Upper lobe of right lung (tissue), 1 donor: ENCODE data around the gene TAF5. TPM values are rescaled to one million over a fixed set of nuclear protein-coding genes. Genes with fewer than 3 reads are reported as not detected.
A peak's percentile ranks its signal among the peaks of the same experiment; 100 is the strongest.

Experiments
- ATAC-seq: fragments of 200-7000 bp; cut with Tn5 transposase; one replicate; pipeline ENCODE4 v1.9.1; 2020; ENCODE audit warnings: mild to moderate bottlenecking, moderate library complexity
- DNase-seq: peaks from one replicate; pipeline ENCODE4 v3.0.0-alpha.2; 2020
- H3K27ac ChIP-seq: fragments of 200-600 bp; one replicate; pipeline ENCODE4 v1.8.0; 2022
- H3K27me3 ChIP-seq: fragments of 200-600 bp; one replicate; pipeline ENCODE4 v1.8.0; 2022; ENCODE audit warnings: mild to moderate bottlenecking
- H3K36me3 ChIP-seq: fragments of 200-600 bp; one replicate; pipeline ENCODE4 v1.8.0; 2022
- H3K4me1 ChIP-seq: fragments of 200-600 bp; one replicate; pipeline ENCODE4 v1.8.0; 2022
- H3K4me3 ChIP-seq: fragments of 200-600 bp; one replicate; pipeline ENCODE4 v1.8.0; 2022; ENCODE audit warnings: mild to moderate bottlenecking
- H3K9me3 ChIP-seq: fragments of 200-600 bp; one replicate; pipeline ENCODE4 v1.8.0; 2022
- intact Hi-C: fragments of 100-400 bp; cut with DNase I; formaldehyde crosslinking; loops from one replicate; pipeline ENCODE4 v1.11.0; 2022
- total RNA-seq: library from RNA; stranded (reverse); fragmentation: NEBNext Ultra II Directional; extraction: Animal tissue kit (Norgen Biotek cat#: 25700); gene quantifications from one replicate; pipeline ENCODE4 v1.2.1, GENCODE V29; 2021
- TF ChIP-seq, protein P1 (sequence below): fragments of 200-600 bp; IDR thresholded peaks from one replicate; pipeline ENCODE4 v1.8.0; 2022; ENCODE audit warnings: antibody characterized with exemption
- donor health status: DM: no; HTN: yes; CAD: no; lungs with severe emphysema.

The TAF5 gene
- total RNA-seq, 1 donor from 2014 or later, result 4.1 TPM

DNA sequence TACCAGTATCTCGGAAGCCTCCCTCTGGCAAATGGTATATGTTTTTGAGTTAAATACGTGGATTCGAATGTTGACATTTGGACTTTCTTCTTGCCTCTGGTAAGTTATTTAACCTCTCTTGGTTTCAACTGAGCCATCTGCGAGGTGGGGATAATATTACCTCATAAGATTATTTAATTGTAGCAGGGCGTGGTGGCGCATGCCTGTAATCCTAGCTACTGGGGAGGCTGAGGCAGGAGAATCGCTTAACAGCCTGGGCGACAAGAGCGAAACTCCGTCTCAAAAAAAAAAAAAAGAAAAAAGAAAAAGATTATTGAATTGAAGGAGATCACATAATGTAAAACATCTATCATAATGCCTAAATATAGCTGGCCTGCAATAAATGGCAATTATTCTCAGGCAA is 396 bp upstream of the TAF5 start:
- Histone ChIP-seq H3K27ac (peak overlapping the region; percentile 70), H3K4me3 (peak overlapping the region; percentile 91), H3K4me1 (peaks cover 12% of the 10 kb centered on the region), H3K36me3 (no peaks in the 10 kb centered on the region), H3K9me3 (no peaks in the 10 kb centered on the region), H3K27me3 (no peaks in the 10 kb centered on the region)
- intact Hi-C loops, result no loop called here
- no peak for ATAC-seq
- TF ChIP-seq, protein P1, sequence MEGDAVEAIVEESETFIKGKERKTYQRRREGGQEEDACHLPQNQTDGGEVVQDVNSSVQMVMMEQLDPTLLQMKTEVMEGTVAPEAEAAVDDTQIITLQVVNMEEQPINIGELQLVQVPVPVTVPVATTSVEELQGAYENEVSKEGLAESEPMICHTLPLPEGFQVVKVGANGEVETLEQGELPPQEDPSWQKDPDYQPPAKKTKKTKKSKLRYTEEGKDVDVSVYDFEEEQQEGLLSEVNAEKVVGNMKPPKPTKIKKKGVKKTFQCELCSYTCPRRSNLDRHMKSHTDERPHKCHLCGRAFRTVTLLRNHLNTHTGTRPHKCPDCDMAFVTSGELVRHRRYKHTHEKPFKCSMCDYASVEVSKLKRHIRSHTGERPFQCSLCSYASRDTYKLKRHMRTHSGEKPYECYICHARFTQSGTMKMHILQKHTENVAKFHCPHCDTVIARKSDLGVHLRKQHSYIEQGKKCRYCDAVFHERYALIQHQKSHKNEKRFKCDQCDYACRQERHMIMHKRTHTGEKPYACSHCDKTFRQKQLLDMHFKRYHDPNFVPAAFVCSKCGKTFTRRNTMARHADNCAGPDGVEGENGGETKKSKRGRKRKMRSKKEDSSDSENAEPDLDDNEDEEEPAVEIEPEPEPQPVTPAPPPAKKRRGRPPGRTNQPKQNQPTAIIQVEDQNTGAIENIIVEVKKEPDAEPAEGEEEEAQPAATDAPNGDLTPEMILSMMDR, result no peak
- peak; percentile 27 for DNase-seq

DNA sequence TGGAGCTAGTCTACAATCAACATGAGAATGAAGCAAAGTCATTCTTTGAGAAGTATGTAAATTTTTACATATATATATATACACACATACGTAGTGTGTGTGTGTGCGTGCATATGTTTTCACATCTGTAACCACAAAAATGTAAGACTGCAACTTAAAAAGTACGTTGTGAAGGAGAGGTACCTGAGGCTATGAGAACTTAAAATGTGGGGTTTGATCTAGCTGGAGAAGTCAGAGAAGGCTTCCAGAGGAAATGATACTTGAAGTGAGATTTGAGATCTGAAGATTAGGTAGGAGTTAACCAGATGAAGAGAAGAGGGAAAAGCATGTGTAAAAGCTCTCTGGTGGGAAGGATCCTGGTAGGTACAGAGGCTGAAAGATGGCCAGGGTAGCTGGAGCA is 5.8 kb downstream of the TAF5 start:
- H3K36me3 ChIP-seq, result peaks cover 51% of the 10 kb centered on the region
- no peaks in the 10 kb centered on the region for H3K9me3 ChIP-seq
- DNase-seq, result no peak
- H3K4me1 ChIP-seq, result peaks cover 12% of the 10 kb centered on the region
- H3K4me3 ChIP-seq, result no peak overlapping the region
- TF ChIP-seq, protein P1, result no peak
- no peaks in the 10 kb centered on the region for H3K27me3 ChIP-seq
- intact Hi-C loops, result no loop called here
- no peak for ATAC-seq
- H3K27ac ChIP-seq, result no peak overlapping the region

DNA sequence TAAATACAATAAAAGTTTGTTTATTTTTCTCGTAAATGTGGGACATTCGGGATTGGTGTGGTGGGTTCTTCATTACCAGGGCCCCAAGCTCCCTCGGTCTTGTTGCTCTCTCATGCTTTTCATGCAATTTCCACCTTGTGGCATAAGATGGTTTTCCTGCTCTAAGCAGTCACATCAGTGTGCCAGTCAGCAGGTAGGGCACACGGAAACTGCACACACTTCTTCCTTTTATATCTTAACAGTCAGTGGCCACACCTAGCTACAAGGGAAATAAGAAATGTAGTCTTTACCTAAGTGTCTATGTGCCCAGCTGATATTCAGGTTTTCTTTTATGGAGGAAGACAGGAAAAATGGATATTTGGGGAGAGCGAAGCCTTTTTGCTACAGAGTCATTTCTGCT is 6.5 kb downstream of the TAF5 start:
- no peaks in the 10 kb centered on the region for H3K27me3 ChIP-seq
- peaks cover 58% of the 10 kb centered on the region for H3K36me3 ChIP-seq
- H3K9me3 ChIP-seq, result no peaks in the 10 kb centered on the region
- intact Hi-C loops, result no loop called here
- DNase-seq, result no peak
- ATAC-seq, result no peak
- H3K4me1 ChIP-seq, result peaks cover 7% of the 10 kb centered on the region
- no peak overlapping the region for H3K27ac ChIP-seq
- TF ChIP-seq, protein P1, result no peak
- H3K4me3 ChIP-seq, result no peak overlapping the region

DNA sequence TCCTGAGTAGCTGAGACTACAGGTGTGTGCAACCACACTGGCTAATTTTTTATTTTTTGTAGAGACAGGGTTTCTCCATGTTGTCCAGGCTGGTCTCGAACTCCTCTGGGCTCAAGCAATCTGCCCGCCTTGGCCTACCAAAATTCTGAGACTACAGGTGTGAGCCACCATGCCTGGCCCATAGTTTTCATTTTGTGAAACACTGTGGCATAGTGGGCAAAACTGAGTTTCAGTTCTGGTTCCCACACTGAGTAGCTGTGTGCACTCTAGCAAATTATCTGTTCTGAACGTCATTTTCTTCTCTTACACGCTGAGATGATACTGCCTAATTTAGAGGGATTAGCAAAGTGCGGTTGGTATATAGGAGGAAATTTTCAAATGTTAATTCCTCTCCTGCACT is 15.0 kb downstream of the TAF5 start:
- DNase-seq (no peak), ATAC-seq (no peak)
- Histone ChIP-seq H3K36me3 (peaks cover 82% of the 10 kb centered on the region), H3K27me3 (no peaks in the 10 kb centered on the region), H3K4me1 (no peaks in the 10 kb centered on the region), H3K9me3 (no peaks in the 10 kb centered on the region), H3K4me3 (no peak overlapping the region), H3K27ac (no peak overlapping the region)
- TF ChIP-seq, protein P1, result no peak
- intact Hi-C loops, result no loop called here

DNA sequence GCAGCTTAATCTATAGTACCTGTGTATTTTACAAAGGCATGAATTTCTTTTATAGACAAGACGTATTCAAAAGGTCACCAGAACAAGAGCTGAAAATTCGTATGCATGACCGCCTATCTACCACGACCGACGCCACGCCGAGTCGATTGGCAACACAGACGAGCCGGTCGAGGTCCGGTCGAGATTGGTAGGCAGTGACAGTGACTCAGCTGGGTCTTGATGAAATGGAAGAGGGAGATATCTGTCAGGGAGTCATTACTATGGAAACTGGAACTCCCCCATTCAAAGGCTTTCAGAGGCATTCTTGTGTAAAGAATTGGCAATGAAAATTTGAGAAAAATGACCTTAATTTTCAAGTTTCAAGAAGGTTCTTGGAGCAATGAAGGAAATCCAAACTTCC is 26.4 kb downstream of the TAF5 start:
- TF ChIP-seq, protein P1, result no peak
- Histone ChIP-seq H3K27ac (no peak overlapping the region), H3K4me1 (peaks cover 21% of the 10 kb centered on the region), H3K36me3 (peaks cover 44% of the 10 kb centered on the region), H3K4me3 (no peak overlapping the region), H3K27me3 (no peaks in the 10 kb centered on the region), H3K9me3 (no peaks in the 10 kb centered on the region)
- DNase-seq, result peak; percentile 32
- ATAC-seq, result no peak
- intact Hi-C loops, result no loop called here

DNA sequence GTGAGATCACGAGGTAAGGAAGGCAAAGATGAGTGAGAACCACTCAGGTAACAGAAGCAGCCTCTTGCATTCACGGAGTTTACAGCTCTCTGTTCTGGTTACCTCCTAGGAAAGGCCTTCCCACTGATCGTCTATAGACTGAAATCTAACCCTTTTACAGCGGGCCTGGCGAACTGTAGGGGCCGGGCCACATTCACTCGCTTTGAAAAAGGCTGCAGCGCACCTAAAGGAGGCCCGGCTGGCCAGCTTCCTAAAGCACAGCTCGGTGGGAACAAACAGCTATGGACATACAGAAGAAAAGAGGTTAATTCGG is 27.9 kb downstream of the TAF5 start:
- Histone ChIP-seq H3K27me3 (no peaks in the 10 kb centered on the region), H3K36me3 (peaks cover 44% of the 10 kb centered on the region), H3K4me3 (peak overlapping the region; percentile 76), H3K4me1 (peaks cover 21% of the 10 kb centered on the region), H3K27ac (peak overlapping the region; percentile 85), H3K9me3 (no peaks in the 10 kb centered on the region)
- ATAC-seq (no peak), DNase-seq (no peak)
- intact Hi-C loops, result no loop called here
- TF ChIP-seq, protein P1, result no peak
